GM12874 (cell line): ENCODE data around the gene ZNF560.

ENCODE experiments used
- TF ChIP-seq, protein P1 (sequence below): IDR thresholded peaks from 2 replicates; pipeline ENCODE4 v1.5.1; 2011; ENCODE audit warnings: low read depth, mild to moderate bottlenecking, control low read depth, low read length, moderate library complexity; ENCODE audit not compliant: insufficient read depth

Gene ZNF560

DNA sequence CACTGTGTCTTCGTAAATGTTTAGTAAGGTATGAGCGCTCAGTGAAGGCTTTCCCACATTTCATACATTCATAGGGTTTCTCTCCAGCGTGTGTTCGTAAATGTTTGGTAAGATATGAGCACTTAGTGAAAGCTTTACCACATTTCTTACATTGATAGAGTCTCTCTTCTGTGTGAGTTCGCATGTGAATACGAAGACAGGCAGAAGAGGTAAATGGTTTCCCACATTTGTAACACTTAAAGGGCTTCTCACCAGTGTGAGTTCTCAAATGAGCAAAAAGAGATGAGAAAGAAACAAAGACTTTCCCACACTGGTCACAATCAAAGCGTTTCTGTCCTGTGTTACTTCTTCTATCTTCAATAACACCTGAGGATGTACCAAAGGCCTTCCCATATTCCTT lies 31.3 kb downstream of the ZNF560 start:
- TF ChIP-seq, protein P1, sequence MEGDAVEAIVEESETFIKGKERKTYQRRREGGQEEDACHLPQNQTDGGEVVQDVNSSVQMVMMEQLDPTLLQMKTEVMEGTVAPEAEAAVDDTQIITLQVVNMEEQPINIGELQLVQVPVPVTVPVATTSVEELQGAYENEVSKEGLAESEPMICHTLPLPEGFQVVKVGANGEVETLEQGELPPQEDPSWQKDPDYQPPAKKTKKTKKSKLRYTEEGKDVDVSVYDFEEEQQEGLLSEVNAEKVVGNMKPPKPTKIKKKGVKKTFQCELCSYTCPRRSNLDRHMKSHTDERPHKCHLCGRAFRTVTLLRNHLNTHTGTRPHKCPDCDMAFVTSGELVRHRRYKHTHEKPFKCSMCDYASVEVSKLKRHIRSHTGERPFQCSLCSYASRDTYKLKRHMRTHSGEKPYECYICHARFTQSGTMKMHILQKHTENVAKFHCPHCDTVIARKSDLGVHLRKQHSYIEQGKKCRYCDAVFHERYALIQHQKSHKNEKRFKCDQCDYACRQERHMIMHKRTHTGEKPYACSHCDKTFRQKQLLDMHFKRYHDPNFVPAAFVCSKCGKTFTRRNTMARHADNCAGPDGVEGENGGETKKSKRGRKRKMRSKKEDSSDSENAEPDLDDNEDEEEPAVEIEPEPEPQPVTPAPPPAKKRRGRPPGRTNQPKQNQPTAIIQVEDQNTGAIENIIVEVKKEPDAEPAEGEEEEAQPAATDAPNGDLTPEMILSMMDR = no peak

DNA sequence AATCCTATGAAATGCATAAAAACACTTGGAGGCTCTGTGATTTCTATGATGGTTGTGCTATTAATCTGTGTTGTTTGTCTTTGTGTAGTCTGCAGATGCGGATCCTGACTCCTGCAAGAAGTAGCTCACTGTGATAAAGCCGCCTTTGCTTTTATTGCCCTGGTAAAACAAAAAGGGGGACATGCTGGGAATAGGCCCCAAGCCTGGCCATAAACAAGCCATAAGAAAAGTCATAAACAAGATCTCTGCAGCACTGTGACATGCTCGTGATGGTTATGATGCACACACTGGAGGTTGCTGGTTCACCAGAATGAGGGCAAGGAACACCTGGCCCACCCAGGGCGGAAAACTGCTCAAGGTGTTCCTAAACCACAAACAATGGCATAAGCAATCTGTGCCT lies 36.5 kb downstream of the ZNF560 start:
- TF ChIP-seq, protein P1 = no peak

DNA sequence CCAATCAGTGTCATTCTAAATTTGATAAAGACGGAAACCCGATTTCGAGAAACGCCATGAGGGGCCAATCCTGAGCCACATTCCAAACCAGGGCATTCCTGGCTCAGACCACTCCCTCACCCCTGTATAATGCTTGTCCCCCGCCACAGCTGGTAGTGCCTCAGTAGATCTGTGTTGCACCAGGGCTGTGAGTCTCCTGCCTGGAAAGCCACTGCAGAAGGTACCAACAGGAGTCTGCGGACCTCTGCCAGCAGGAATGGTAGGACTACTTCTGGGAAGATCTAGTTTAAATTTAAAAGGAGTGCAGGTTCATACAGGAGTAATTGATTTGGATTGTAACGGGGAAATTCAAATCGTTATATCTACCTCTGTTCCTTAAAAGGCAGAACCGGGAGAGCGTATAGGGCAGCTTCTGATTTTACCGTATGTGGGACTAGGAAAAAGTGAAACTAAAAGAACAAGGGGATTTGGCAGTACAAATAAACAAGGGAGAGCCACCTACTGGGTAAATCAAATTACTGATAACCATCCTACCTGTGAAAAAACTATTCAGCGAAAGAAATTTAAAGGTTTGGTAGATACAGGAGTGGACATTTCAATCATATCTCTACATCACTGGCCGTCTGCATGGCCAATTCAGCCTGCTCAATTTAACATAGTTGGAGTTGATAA lies 42.3 kb downstream of the ZNF560 start:
- TF ChIP-seq, protein P1 = no peak

DNA sequence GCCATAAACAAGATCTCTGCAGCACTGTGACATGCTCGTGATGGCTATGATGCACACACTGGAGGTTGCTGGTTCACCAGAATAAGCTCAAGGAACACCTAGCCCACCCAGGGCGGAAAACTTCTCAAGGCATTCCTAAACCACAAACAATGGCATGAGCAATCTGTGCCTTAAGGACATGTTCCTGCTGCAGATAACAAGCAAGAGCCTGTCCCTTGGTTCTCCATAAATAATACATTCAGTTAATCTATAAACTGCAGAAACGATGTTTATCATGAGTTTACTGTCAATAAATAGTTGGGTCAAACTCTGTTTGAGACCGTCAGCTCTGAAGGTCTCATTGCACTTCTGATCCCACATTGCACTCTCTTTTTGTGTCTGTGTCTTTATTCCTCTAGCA lies 44.5 kb downstream of the ZNF560 start:
- TF ChIP-seq, protein P1 = no peak

DNA sequence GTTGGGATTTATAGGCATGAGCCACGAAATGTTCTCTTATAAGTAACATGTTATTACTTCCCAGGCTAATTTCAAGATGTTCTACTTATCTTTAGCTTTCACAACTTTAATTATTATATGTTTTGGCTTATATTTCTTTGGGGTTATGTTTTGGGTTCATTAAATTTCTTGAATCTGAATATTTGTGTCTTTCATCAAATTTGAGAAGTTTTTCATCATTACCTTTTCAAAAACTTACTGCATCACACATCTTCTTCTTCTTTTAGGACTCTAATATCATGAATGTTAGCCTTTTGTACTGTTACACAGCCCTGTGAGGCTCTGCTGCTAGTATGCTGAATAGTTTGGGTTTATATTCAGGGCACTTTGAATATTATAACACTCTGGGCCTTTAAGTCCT lies 53.4 kb downstream of the ZNF560 start:
- TF ChIP-seq, protein P1 = no peak

DNA sequence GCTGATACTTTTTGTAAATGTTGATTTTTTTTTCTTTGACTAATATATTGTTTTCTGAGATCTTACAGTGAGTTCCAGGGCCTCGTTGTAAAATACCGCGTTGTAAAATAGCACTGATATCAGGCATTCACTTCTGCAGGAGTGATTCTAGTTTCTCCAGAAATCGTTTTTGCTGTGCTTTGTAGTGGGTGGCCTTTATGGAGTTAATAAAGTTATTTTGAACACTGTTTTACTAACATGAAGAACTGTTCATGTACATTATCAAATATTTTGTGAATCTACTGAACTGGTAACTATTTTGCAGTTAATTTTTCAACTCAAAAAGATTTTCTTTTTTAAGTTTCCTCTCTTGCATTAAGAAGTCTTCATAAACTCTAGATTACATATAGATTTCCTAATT lies 62.1 kb downstream of the ZNF560 start:
- TF ChIP-seq, protein P1 = no peak

DNA sequence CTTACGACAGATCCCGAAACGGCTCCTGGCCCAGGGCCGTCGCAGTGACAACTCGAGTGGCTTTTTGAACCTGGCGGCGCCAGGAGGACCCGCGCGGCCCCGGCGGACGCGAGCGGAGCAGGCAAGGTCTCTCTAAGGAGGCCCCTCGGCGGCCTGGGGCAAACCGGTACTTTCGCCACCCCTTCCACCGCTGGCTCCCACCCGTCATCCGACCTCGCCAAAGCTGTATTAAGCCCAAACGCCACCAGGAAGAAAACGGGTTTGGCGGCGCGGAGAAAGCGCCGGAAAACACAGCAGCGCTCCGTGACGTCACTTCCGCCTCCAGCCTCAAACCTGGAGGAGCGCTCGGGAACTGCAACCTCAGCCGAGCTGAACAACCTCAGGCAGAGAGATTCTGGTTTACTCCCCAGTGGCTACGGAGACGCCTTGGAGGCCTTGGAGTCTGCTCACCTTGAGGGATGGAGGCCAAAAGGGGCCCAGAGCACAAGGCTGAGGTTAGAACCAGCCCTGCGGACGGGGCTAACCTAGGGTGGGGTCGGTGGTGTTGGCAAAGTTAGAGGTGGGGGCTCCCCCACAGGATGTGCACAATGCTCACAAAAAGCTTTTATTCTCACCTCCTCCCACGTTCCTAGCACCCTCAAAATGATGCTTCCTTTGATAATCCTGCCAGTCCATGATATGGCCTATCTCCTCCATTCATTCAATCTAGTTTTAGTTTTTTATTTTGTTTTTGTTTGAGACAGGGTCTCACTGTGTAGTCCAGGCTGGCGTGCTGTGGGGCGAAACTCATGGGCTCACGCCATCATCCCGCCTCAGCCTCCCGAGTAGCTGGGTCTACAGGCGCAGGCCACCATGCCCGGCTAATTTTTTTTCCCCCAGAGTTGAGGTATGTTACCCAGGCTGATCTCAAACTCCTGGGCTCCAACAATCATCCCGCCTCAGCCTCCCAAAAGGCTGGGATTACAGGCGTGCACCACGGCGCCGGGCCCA lies 62.8 kb downstream of the ZNF560 start, which contains the start of gene ZNF266:
TSS of gene ZNF266 (minus strand) at position 295 of the 990 bp plus-strand sequence. CDS start 15,484 bp downstream, outside the sequence.
- TF ChIP-seq, protein P1 = peak; percentile 69
